Measurements from ENCODE around the gene CCDC7. TPM values are rescaled to one million over a fixed set of nuclear protein-coding genes. Genes with fewer than 3 reads are reported as not detected.
"Not testable (repeated sequence)": the region's sequence is repeated elsewhere in the genome, so short reads cannot be mapped to it uniquely, and the experiment has no call there.

CCDC7 gene
- total RNA-seq, 2 donors from 2014 or later, result 12.9 to 19.8 TPM

GRCh38 chr10:32905466-32905865 lies 459.5 kb downstream of the CCDC7 start:
- no peaks in the 10 kb centered on the region for H3K9me3 ChIP-seq
- no peak for DNase-seq (ENCODE audit: low spot score)
- TF ChIP-seq POLR2A (IDR thresholded peaks at IDR 0.05), result no peak
- no peak for TF ChIP-seq CTCF (IDR thresholded peaks at IDR 0.05)
- no peak for TF ChIP-seq POLR2AphosphoS5 (IDR thresholded peaks at IDR 0.05)
- no peaks in the 10 kb centered on the region for H3K27me3 ChIP-seq (replicated peaks; ENCODE audit: insufficient read depth)
- intact Hi-C loops (cut with DNase I), result no loop called here
- no peak overlapping the region for H3K27ac ChIP-seq
- H3K4me1 ChIP-seq (replicated peaks), result no peaks in the 10 kb centered on the region
- no peak overlapping the region for H3K4me3 ChIP-seq
- 86% methylated on average over 3 of the region's 3 CpGs for WGBS
- H3K36me3 ChIP-seq, result no peaks in the 10 kb centered on the region

GRCh38 chr10:32906595-32906994 lies 460.7 kb downstream of the CCDC7 start:
- Histone ChIP-seq H3K27me3 (replicated peaks; ENCODE audit: insufficient read depth) (no peaks in the 10 kb centered on the region), H3K4me1 (replicated peaks) (no peaks in the 10 kb centered on the region), H3K4me3 (no peak overlapping the region), H3K36me3 (no peaks in the 10 kb centered on the region), H3K27ac (no peak overlapping the region), H3K9me3 (no peaks in the 10 kb centered on the region)
- 79% methylated on average over 4 of the region's 4 CpGs for WGBS
- DNase-seq (ENCODE audit: low spot score), result no peak
- no peak for TF ChIP-seq POLR2AphosphoS5 (IDR thresholded peaks at IDR 0.05)
- intact Hi-C loops (cut with DNase I), result no loop called here

GRCh38 chr10:32909456-32909855 lies 463.5 kb downstream of the CCDC7 start:
- DNase-seq (ENCODE audit: low spot score), result no peak
- intact Hi-C loops (cut with DNase I), result no loop called here
- Histone ChIP-seq H3K4me1 (replicated peaks) (no peaks in the 10 kb centered on the region), H3K4me3 (no peak overlapping the region), H3K36me3 (no peaks in the 10 kb centered on the region), H3K27me3 (replicated peaks; ENCODE audit: insufficient read depth) (no peaks in the 10 kb centered on the region), H3K27ac (no peak overlapping the region), H3K9me3 (no peaks in the 10 kb centered on the region)
- TF ChIP-seq POLR2A (IDR thresholded peaks at IDR 0.05), result no peak
- no peak for TF ChIP-seq CTCF (IDR thresholded peaks at IDR 0.05)
- TF ChIP-seq POLR2AphosphoS5 (IDR thresholded peaks at IDR 0.05), result no peak
- 98% methylated on average over 1 of the region's 1 CpG for WGBS

GRCh38 chr10:32909970-32910369 lies 464.0 kb downstream of the CCDC7 start:
- H3K27me3 ChIP-seq (replicated peaks; ENCODE audit: insufficient read depth); H3K9me3 ChIP-seq; intact Hi-C loops (cut with DNase I); H3K36me3 ChIP-seq; H3K27ac ChIP-seq; H3K4me3 ChIP-seq; H3K4me1 ChIP-seq (replicated peaks); DNase-seq (ENCODE audit: low spot score): not testable (repeated sequence)
- WGBS, result 75% methylated on average over 7 of the region's 7 CpGs

- H3K27ac ChIP-seq, result no peak overlapping the region
- WGBS, result 81% methylated on average over 11 of the region's 11 CpGs
- no peak for DNase-seq (ENCODE audit: low spot score)
- no peak for TF ChIP-seq POLR2AphosphoS5 (IDR thresholded peaks at IDR 0.05)
- TF ChIP-seq CTCF (IDR thresholded peaks at IDR 0.05), result no peak
- no peak for TF ChIP-seq POLR2A (IDR thresholded peaks at IDR 0.05)
- no peaks in the 10 kb centered on the region for H3K9me3 ChIP-seq
- no peak overlapping the region for H3K4me3 ChIP-seq
- H3K36me3 ChIP-seq, result no peaks in the 10 kb centered on the region
- no peaks in the 10 kb centered on the region for H3K27me3 ChIP-seq (replicated peaks; ENCODE audit: insufficient read depth)
- H3K4me1 ChIP-seq (replicated peaks), result no peaks in the 10 kb centered on the region
- intact Hi-C loops (cut with DNase I), result no loop called here
Measured at GRCh38 chr10:32911285-32912016, 465.5 kb downstream of the CCDC7 start.

- WGBS, result 96% methylated on average over 5 of the region's 5 CpGs
- H3K9me3 ChIP-seq; intact Hi-C loops (cut with DNase I); H3K27me3 ChIP-seq (replicated peaks; ENCODE audit: insufficient read depth); DNase-seq (ENCODE audit: low spot score); H3K36me3 ChIP-seq; H3K4me3 ChIP-seq; H3K4me1 ChIP-seq (replicated peaks); H3K27ac ChIP-seq: not testable (repeated sequence)
Measured at GRCh38 chr10:32917817-32918216, 471.9 kb downstream of the CCDC7 start.

Measured in prostate gland (tissue), 2 donors.